Ishikawa (cell line): ENCODE measurements around the gene CFAP46.

ENCODE experiments used
- CEBPB ChIP-seq: IDR thresholded peaks from 2 replicates; pipeline ENCODE4 v1.6.1; 2012
- CREB1 ChIP-seq: IDR thresholded peaks from 2 replicates; pipeline ENCODE4 v1.6.1; 2012; ENCODE audit warnings: low read depth
- EGR1 ChIP-seq: IDR thresholded peaks from 2 replicates; pipeline ENCODE4 v1.6.1; 2012
- EP300 ChIP-seq: IDR thresholded peaks from 2 replicates; pipeline ENCODE4 v1.6.1; 2012; ENCODE audit warnings: borderline replicate concordance
- FOXM1 ChIP-seq: IDR thresholded peaks from 2 replicates; pipeline ENCODE4 v1.6.1; 2012; ENCODE audit warnings: low read depth, borderline replicate concordance
- MAX ChIP-seq: IDR thresholded peaks from 2 replicates; pipeline ENCODE4 v1.6.1; 2012
- NFIC ChIP-seq: IDR thresholded peaks from 2 replicates; pipeline ENCODE4 v1.6.1; 2012
- RAD21 ChIP-seq: IDR thresholded peaks from 2 replicates; pipeline ENCODE4 v1.6.1; 2012; ENCODE audit warnings: low read depth
- REST ChIP-seq: IDR thresholded peaks from 2 replicates; pipeline ENCODE4 v1.6.1; 2012; ENCODE audit warnings: low read depth, mild to moderate bottlenecking
- TAF1 ChIP-seq: IDR thresholded peaks from 2 replicates; pipeline ENCODE4 v1.6.1; 2012; ENCODE audit warnings: low read depth, mild to moderate bottlenecking
- TCF12 ChIP-seq: IDR thresholded peaks from 2 replicates; pipeline ENCODE4 v1.6.1; 2012; ENCODE audit warnings: low read depth
- TEAD4 ChIP-seq: IDR thresholded peaks from 2 replicates; pipeline ENCODE4 v1.6.1; 2012
- USF1 ChIP-seq: IDR thresholded peaks from 2 replicates; pipeline ENCODE4 v1.6.1; 2012
- YY1 ChIP-seq: IDR thresholded peaks from 2 replicates; pipeline ENCODE4 v1.6.1; 2012; ENCODE audit warnings: low read depth
- ZBTB7A ChIP-seq: IDR thresholded peaks from 2 replicates; pipeline ENCODE4 v1.6.1; 2012; ENCODE audit warnings: low read depth

Gene CFAP46

GRCh38 chr10:132847856-132848255 lies 94.5 kb downstream of the CFAP46 start:
- TF ChIP-seq USF1 (peak; percentile 44; the same call in 1 of the 2 replicates), REST (no peak), MAX (peak; percentile 70)

DNA sequence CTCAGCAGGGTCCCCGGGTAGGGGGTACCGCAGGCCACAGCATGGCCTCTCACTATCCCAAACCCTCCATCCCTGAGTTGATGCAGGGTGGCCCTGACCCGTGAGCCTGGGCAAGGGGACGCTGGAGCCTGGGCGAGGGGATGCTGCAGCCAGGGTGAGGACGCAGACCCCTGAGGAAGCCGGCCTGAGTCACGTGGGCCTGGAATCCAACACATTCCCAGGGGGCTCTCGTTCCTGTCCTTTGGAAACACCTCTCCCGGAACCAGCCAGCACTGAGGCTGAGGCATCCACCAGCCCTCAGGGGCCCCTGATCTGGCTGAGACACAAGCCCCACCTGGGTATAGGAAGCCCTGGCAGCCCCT lies 95.0 kb downstream of the CFAP46 start:
- no peak for TF ChIP-seq TEAD4
- no peak for TF ChIP-seq REST
- no peak for TF ChIP-seq CEBPB
- no peak for TF ChIP-seq NFIC
- no peak for TF ChIP-seq MAX
- no peak for TF ChIP-seq TCF12
- no peak for TF ChIP-seq EGR1
- TF ChIP-seq TAF1: no peak
- no peak for TF ChIP-seq YY1
- TF ChIP-seq RAD21: no peak
- TF ChIP-seq FOXM1: no peak
- no peak for TF ChIP-seq CREB1
- no peak for TF ChIP-seq ZBTB7A
- TF ChIP-seq USF1: no peak

DNA sequence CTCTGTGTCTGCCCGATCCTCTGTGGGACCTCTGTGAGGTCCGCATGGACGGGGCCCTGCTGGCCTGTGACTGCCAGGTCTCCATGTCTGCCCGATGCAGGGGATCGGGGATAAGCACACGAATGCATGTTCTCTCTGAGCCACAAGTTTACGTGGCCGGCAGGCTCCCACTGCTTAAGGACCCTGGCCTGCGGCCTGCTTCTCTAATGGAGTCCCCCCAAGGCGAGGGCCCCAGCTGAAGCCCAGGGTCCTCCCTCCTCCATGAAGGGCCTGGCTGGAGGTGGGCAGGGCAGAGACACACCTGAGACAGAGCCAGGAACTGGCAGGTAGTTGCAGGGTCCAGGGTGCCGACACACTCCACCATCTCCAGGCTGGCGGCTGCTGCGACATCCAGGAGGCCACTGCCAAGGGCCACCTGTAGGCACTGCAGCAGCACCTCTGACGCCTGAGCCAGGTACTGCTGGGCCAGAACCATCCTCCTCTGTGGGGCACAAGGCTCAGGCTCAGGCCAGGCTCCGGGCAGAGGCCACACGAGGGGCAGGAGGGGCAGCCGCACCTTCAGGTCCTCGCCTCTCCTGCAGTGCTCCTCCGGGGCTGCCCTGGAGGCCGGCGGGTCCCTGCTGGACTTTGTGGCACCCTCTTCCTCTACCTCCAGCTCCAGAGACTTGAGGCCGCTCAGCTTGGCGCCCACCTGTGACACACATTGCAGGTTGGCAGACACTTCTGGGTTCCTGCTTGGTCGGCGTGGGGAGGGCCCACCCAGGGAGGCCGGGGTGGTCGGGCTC lies 95.5 kb downstream of the CFAP46 start:
- TF ChIP-seq CREB1 (no peak), ZBTB7A (no peak), RAD21 (no peak), TEAD4 (no peak), MAX (no peak), TCF12 (no peak), NFIC (no peak), REST (no peak), TAF1 (no peak), EP300 (no peak), EGR1 (no peak)

DNA sequence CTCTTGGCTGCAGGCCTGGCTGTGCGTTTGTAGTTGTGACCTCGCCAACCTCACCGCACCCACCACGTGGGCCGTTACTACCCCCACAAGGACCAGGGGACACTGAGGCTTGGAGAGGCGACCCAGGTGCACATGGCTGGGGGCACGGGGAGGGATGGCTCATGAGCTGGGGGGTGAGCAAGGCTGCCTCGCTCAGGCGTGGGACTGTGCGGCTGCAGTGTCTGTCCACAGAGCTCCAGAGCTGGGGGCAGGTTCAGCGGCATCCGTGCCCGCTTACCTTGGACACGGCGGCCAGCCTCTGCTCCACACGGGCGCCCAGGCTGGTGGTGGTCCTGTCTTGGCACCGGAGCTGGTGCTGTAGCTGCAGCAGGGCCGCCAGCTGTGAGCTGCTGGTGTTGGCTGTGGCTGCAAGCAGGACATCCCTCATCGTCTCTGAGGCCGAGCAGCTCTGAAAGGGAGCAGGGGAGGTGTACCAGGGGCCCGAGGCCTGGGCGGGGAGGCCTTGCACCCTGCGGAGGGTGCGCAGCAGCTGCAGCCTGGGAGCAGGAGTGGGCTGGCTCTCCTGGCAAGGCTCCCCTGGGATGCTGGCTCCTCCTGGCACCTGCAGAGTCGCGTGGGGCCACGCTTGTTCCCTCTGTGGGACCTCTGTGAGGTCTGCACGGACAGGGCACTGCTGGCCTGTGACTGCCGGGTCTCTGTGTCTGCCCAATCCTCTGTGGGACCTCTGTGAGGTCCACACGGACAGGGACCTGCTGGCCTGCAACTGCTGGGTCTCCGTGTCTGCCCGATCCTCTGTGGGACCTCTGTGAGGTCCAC lies 96.4 kb downstream of the CFAP46 start:
- no peak for TF ChIP-seq TCF12
- no peak for TF ChIP-seq TEAD4
- no peak for TF ChIP-seq CREB1
- TF ChIP-seq EP300: no peak
- no peak for TF ChIP-seq YY1
- TF ChIP-seq TAF1: no peak
